Heart right ventricle (tissue), 16 donors: ENCODE results near the gene P2RY8. TPM values are rescaled to one million over a fixed set of nuclear protein-coding genes. Genes with fewer than 3 reads are reported as not detected.

Source experiments
- ATAC-seq, 8 donors: fragments of 200-7000 bp; cut with Tn5 transposase; one replicate each; pipeline ENCODE4 v1.9.1; 2020; ENCODE audit warnings: mild to moderate bottlenecking in 8 of 8, moderate library complexity in 8 of 8, moderate number of reproducible peaks in 1 of 8
- DNase-seq, 2 donors: peaks; one replicate each; pipeline ENCODE4 v3.0.0-alpha.2; 2020
- H3K27ac ChIP-seq, 10 donors: fragments of 200-600 bp; sonication (generic) in 2 of 10; one replicate each; pipeline versions ENCODE4 v1.5.0 to v1.8.0; 2020 to 2022; ENCODE audit warnings: mild to moderate bottlenecking in 3 of 10
- H3K27me3 ChIP-seq, 7 donors: fragments of 200-600 bp; one replicate each; pipeline ENCODE4 v1.8.0; 2021 to 2022; ENCODE audit warnings: mild to moderate bottlenecking in 2 of 7
- H3K36me3 ChIP-seq, 9 donors: fragments of 200-600 bp; sonication (generic) in 1 of 9; one replicate each; pipeline versions ENCODE4 v1.5.0 to v1.8.0; 2020 to 2022; ENCODE audit warnings: mild to moderate bottlenecking in 2 of 9
- H3K4me1 ChIP-seq, 9 donors: fragments of 200-600 bp; sonication (generic) in 1 of 9; one replicate each; pipeline versions ENCODE4 v1.5.0 to v1.8.0; 2020 to 2022; ENCODE audit warnings: mild to moderate bottlenecking in 4 of 9
- H3K4me3 ChIP-seq, 10 donors: fragments of 200-600 bp; sonication (generic) in 2 of 10; one replicate each; pipeline versions ENCODE4 v1.5.0 to v1.8.0; 2020 to 2022; ENCODE audit warnings: mild to moderate bottlenecking in 7 of 10, moderate library complexity in 2 of 10
- H3K9me3 ChIP-seq, 11 donors: fragments of 200-600 bp in 10 of 11; sonication (generic) in 2 of 11; one replicate each; pipeline versions ENCODE4 v1.5.0 to v1.8.0; 2013 to 2022; ENCODE audit warnings: mild to moderate bottlenecking in 2 of 11, control low read depth in 1 of 11, moderate library complexity in 1 of 11
- CTCF ChIP-seq, 9 donors: fragments of 200-600 bp; sonication (generic) in 2 of 9; IDR thresholded peaks; one replicate each; pipeline versions ENCODE4 v1.5.0 to v1.8.0; 2021 to 2022; ENCODE audit warnings: antibody characterized with exemption in 9 of 9, mild to moderate bottlenecking in 5 of 9, moderate library complexity in 1 of 9
- WGBS, 2 donors: extraction: QIAGEN DNeasy Blood & Tissue Kit; methylation state at CpG; one replicate each; pipeline ENCODE4 v1.1.7; 2013; ENCODE audit warnings: inconsistent platforms in 1 of 2; 5-methylcytosine and 5-hydroxymethylcytosine counted together
- intact Hi-C, 10 donors: fragments of 100-400 bp; cut with DNase I; formaldehyde crosslinking; loops; one replicate each; pipeline versions ENCODE4 v1.11.1 to v1.14.2; 2022
- polyA plus RNA-seq, 2 donors: library from polyadenylated mRNA; stranded (reverse); fragments of 200-250 nt; gene quantifications; one replicate each; pipeline ENCODE4 v1.2.3, GENCODE V29; 2013
- total RNA-seq, 10 donors: library from RNA; stranded (reverse); fragmentation: NEBNext Ultra II Directional in 3 of 10; extraction: Animal tissue kit (Norgen Biotek cat#: 25700) in 3 of 10; gene quantifications; one replicate each; pipeline versions ENCODE4 v1.2.1 to v1.2.4, GENCODE V29; 2021 to 2023
- donor health status: Arrhythmogenic right ventricular cardiomyopathy.
- donor health status: ischemic (EF 13 %, LVEDD 7.1; RV severe dilation, severe dysfunction).
- donor health status: healthy with polysubstance abuse.
- donor health status: DM: no; HTN: yes; CAD: no.
- donor health status: DM: no; HTN: no; CAD: no.
- donor health status: ischemic (EF 25% LVEDD 6.9; RV normal size, moderate dysfunction).
- donor health status: ischemic (EF 25% LVEDD 5.7; RV mildly dilated, moderate dysfunction).
- donor health status: healthy.
- donor health status: DM: yes; HTN: yes; CAD: no.
- donor health status: Ischemic cardiomyopathy.
- donor health status: ischemic (EF 35%, LVEDD 5.7; RV mildly dilated, moderate dysfunction).
- donor health status: nonischemic (EF 11% LVEDD 7.7; RV severe dilation, severe dysfunction).
- donor health status: DM: yes; HTN: yes; CAD: no.
- donor health status: PGD.
- donor health status: ischemic (EF 29% LVEDD 5.4; RV normal size, mild dysfunction).
- donor health status: nonischemic (EF 23%, LVEDD 6.1; RV moderate dilation, normal function).

The P2RY8 gene
- total and polyA plus RNA-seq, 12 donors: 1.0 to 6.7 (median 4.0) TPM

- intact Hi-C loops: no loop called here
- no peaks in the 10 kb centered on the region for H3K9me3 ChIP-seq
- H3K27me3 ChIP-seq: peaks cover 0 to 43% (median 13%) of the 10 kb centered on the region in 7 donors
- H3K4me1 ChIP-seq: peaks cover 0 to 41% (median 3%) of the 10 kb centered on the region in 9 donors
- ATAC-seq (no peak), DNase-seq (peak in 1 of 2 donors; percentile 3)
- no peak for TF ChIP-seq CTCF (IDR thresholded peaks at IDR 0.05)
- no peak overlapping the region for H3K4me3 ChIP-seq
- 75 to 76% methylated on average over 20 of the region's 20 CpGs for WGBS, 2 donors
- peaks cover 0 to 21% (median 0%) of the 10 kb centered on the region in 9 donors for H3K36me3 ChIP-seq
- H3K27ac ChIP-seq: peak overlapping the region in 1 of 10 donors; percentile 77
Measured at GRCh38 chrX:1468250-1468772, 68.7 kb downstream of the P2RY8 start.

- H3K9me3 ChIP-seq: no peaks in the 10 kb centered on the region
- peaks cover 0 to 49% (median 7%) of the 10 kb centered on the region in 9 donors for H3K4me1 ChIP-seq
- H3K4me3 ChIP-seq: peak overlapping the region in 3 of 10 donors; percentile 9 to 40 (median 11)
- no peak for TF ChIP-seq CTCF (IDR thresholded peaks at IDR 0.05)
- WGBS, 2 donors: 43 to 54% methylated on average over 20 of the region's 20 CpGs
- peak in 1 of 2 donors; percentile 7 for DNase-seq
- peaks cover 0 to 43% (median 13%) of the 10 kb centered on the region in 7 donors for H3K27me3 ChIP-seq
- peaks cover 0 to 21% (median 0%) of the 10 kb centered on the region in 9 donors for H3K36me3 ChIP-seq
- ATAC-seq: no peak
- intact Hi-C loops: no loop called here
- peak overlapping the region in 4 of 10 donors; percentile 36 to 77 (median 58) for H3K27ac ChIP-seq
Measured at GRCh38 chrX:1466971-1467561, 69.9 kb downstream of the P2RY8 start.

- Histone ChIP-seq H3K27ac (peak overlapping the region in 1 of 10 donors; percentile 77), H3K36me3 (peaks cover 0 to 21% (median 0%) of the 10 kb centered on the region in 9 donors), H3K4me1 (peaks cover 0 to 41% (median 7%) of the 10 kb centered on the region in 9 donors), H3K4me3 (no peak overlapping the region), H3K9me3 (no peaks in the 10 kb centered on the region), H3K27me3 (peaks cover 0 to 43% (median 13%) of the 10 kb centered on the region in 7 donors)
- no peak for ATAC-seq
- DNase-seq: peak in 1 of 2 donors; percentile 2
- intact Hi-C loops: no loop called here
- 54 to 56% methylated on average over 36 of the region's 36 CpGs for WGBS, 2 donors
- no peak for TF ChIP-seq CTCF (IDR thresholded peaks at IDR 0.05)
Measured at GRCh38 chrX:1466232-1466661, 70.7 kb downstream of the P2RY8 start.

- TF ChIP-seq CTCF (IDR thresholded peaks at IDR 0.05): no peak
- intact Hi-C loops: no loop called here
Measured at GRCh38 chrX:1465286-1466231, 71.4 kb downstream of the P2RY8 start.

More at GRCh38 chrX:1465286-1466231, 71.4 kb downstream of the P2RY8 start:
- Histone ChIP-seq H3K9me3 (no peaks in the 10 kb centered on the region), H3K4me3 (no peak overlapping the region), H3K36me3 (peaks cover 0 to 21% (median 0%) of the 10 kb centered on the region in 9 donors), H3K27me3 (peaks cover 0 to 42% (median 13%) of the 10 kb centered on the region in 7 donors), H3K4me1 (peaks cover 0 to 39% (median 7%) of the 10 kb centered on the region in 9 donors), H3K27ac (peak overlapping the region in 1 of 10 donors; percentile 81)
- ATAC-seq (no peak), DNase-seq (peak in 1 of 2 donors; percentile 2)
- 48 to 66% methylated on average over 75 of the region's 75 CpGs for WGBS, 2 donors
